Urinary bladder (tissue), 4 donors: Measurements from ENCODE around the gene DHH. TPM values are rescaled to one million over a fixed set of nuclear protein-coding genes. Genes with fewer than 3 reads are reported as not detected.
"Not testable (repeated sequence)": the region's sequence is repeated elsewhere in the genome, so short reads cannot be mapped to it uniquely, and the experiment has no call there.

Source experiments
- DNase-seq: peaks from one replicate; pipeline ENCODE4 v3.0.0-alpha.2; 2015; ENCODE audit errors: extremely low spot score
- H3K27ac ChIP-seq: one replicate; pipeline ENCODE4 v1.5.1; 2013; ENCODE audit warnings: low read depth, mild to moderate bottlenecking, moderate library complexity
- H3K36me3 ChIP-seq: one replicate; pipeline ENCODE4 v1.6.1; 2013; ENCODE audit warnings: mild to moderate bottlenecking, moderate library complexity; ENCODE audit not compliant: insufficient read depth
- H3K4me1 ChIP-seq: one replicate; pipeline ENCODE4 v1.6.1; 2013; ENCODE audit warnings: mild to moderate bottlenecking, moderate library complexity; ENCODE audit not compliant: insufficient read depth
- H3K4me3 ChIP-seq: one replicate; pipeline ENCODE4 v1.5.1; 2013; ENCODE audit warnings: low read depth, low read length
- WGBS: extraction: QIAGEN DNeasy Blood & Tissue Kit; methylation state at CpG from one replicate; pipeline ENCODE4 v1.1.7; 2013; 5-methylcytosine and 5-hydroxymethylcytosine counted together
- polyA plus RNA-seq: library from polyadenylated mRNA; stranded (reverse); fragments of 200-250 nt; gene quantifications from one replicate; pipeline ENCODE4 v1.2.3, GENCODE V29; 2013
- total RNA-seq: library from RNA; depleted of rRNA; stranded (reverse); fragments of >200 nt; gene quantifications from one replicate; pipeline ENCODE4 v1.2.3, GENCODE V29; 2014
- donor health status: healthy with polysubstance abuse.
- donor health status: healthy.

Gene DHH
- total and polyA plus RNA-seq, 2 donors, result 2.3 to 2.7 TPM

DNA sequence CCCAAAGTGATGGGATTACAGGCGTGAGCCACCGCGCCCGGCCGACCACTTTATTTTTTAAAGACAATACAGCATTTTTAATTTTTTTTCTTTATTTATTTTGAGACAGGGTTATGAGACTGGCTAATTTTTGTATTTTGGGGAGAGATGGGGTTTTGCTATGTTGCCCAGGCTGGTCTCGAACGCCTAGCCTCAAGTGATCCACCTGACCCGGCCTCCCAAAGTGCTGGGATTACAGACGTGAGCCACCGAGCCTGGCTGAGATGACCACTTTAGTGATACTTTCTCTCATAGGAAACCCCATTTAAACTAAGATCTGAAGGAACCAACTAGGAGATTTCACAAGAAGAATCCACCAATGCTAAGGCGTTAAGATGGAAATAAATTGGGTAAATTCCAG, 23.6 kb downstream of the DHH start:
- no peak for DNase-seq
- Histone ChIP-seq H3K4me3 (no peak overlapping the region), H3K4me1 (peaks cover 2% of the 10 kb centered on the region), H3K27ac (no peak overlapping the region), H3K36me3 (no peaks in the 10 kb centered on the region)
- 94% methylated on average over 11 of the region's 11 CpGs for WGBS

- peak; percentile 92 for DNase-seq
- under 1% methylated on average over 60 of the region's 60 CpGs for WGBS
- H3K27ac ChIP-seq, result no peak within 1 kb of the TSS
These were observed 24.9 kb downstream of the DHH start, which contains the start of gene RHEBL1 for GRCh38 chr12:49069507-49070346. Gene RHEBL1, minus strand, starts transcription at chr12:49069979. Its CDS starts 194 bp downstream, at chr12:49069785.

DNA sequence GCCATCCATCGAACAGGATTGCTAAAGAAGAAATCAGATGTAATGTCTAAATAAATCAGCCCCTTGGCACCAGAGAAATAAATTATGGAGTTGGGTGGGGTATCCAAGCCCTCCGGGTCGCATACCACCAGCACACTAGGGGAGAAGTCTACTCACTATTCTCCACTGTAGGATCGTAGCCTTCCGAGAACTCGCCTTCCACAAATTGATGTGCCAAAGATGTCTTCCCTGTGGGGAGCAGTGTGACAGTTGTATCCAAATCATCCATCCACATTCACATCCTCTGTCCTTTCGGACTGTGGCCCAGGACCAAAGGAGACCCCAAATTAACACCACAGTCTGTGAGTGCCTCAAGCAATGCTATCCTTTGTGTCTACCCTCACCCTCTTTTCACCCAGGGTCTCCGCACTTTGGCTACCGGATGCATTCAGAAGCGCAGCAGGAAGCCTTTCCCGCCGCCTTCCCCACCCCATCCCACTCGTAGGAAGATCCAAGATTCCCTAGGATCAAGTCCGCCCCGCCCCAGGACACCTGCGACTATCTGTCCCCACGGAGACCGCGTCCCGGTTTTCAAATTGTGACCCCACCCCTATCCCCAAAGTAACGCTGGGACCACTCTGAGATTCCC, 25.6 kb downstream of the DHH start:
- Histone ChIP-seq H3K4me1 (peaks cover 2% of the 10 kb centered on the region), H3K27ac (no peak overlapping the region), H3K36me3 (no peaks in the 10 kb centered on the region), H3K4me3 (peak overlapping the region; percentile 71)
- no peak for DNase-seq
- WGBS, result 18% methylated on average over 21 of the region's 21 CpGs

More at GRCh38 chr12:49069507-49070346, 24.9 kb downstream of the DHH start, which contains the start of gene RHEBL1:
- Histone ChIP-seq H3K36me3 (no peaks in the 10 kb centered on the region), H3K4me1 (peaks cover 2% of the 10 kb centered on the region), H3K4me3 (peak within 1 kb of the TSS; percentile 71)

GRCh38 chr12:49066120-49066519, 28.5 kb downstream of the DHH start:
- no peak overlapping the region for H3K4me3 ChIP-seq
- no peak for DNase-seq
- H3K27ac ChIP-seq, result no peak overlapping the region
- WGBS, result 61% methylated on average over 4 of the region's 4 CpGs
- no peaks in the 10 kb centered on the region for H3K36me3 ChIP-seq
- H3K4me1 ChIP-seq, result peaks cover 2% of the 10 kb centered on the region

DNA sequence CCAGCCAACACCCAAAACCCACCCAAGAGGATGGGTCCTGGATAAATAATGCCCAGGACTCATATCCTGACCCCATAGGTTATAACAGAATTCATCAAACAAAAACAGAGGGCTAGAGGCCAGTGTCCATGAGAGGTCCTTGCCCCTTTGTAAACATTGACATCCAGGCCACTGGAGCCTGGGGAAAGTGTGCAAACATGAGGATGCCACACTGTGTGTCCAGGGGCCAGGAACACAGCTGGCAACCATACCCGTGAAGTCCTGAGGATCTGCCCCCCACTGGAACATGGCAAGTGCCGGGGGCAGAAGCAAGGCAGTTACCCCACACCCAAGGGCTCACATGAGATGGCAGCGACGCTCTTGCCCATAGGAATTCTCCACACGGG, 29.8 kb downstream of the DHH start:
- 91% methylated on average over 5 of the region's 5 CpGs for WGBS

DNA sequence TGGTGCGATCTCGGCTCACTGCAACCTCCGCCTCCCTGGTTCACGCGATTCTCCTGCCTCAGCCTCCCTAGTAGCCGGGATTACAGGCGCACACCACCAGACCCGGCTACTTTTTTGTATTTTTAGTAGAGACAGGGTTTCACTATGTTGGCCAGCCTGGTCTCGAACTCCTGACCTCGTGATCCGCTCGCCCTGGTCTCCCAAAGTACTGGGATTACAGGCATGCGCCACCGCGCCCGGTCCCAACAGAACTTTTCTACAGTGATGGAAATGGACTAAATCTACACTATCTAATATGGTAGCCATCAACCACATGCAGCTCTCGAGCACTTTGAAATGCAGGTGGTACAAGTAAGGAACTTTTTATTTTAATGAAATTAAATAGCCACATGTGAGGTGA, 32.7 kb downstream of the DHH start:
- not testable (repeated sequence) for DNase-seq, H3K27ac ChIP-seq, H3K36me3 ChIP-seq, H3K4me1 ChIP-seq, H3K4me3 ChIP-seq
- WGBS, result 91% methylated on average over 17 of the region's 17 CpGs

More for the DNA sequence above, 29.8 kb downstream of the DHH start:
- no peaks in the 10 kb centered on the region for H3K4me1 ChIP-seq
- H3K4me3 ChIP-seq, result no peak overlapping the region
- H3K27ac ChIP-seq, result no peak overlapping the region
- H3K36me3 ChIP-seq, result no peaks in the 10 kb centered on the region
- DNase-seq, result no peak

GRCh38 chr12:49061157-49061650, 33.4 kb downstream of the DHH start:
- WGBS, result 7% methylated on average over 16 of the region's 16 CpGs
- no peak for DNase-seq
- Histone ChIP-seq H3K4me3 (peak overlapping the region; percentile 96), H3K4me1 (no peaks in the 10 kb centered on the region), H3K27ac (no peak overlapping the region), H3K36me3 (no peaks in the 10 kb centered on the region)

- Histone ChIP-seq H3K27ac (peak within 1 kb of the TSS; percentile 97), H3K4me1 (no peaks in the 10 kb centered on the region), H3K4me3 (peak within 1 kb of the TSS; percentile 96), H3K36me3 (no peaks in the 10 kb centered on the region)
- DNase-seq, result peak; percentile 84
- under 1% methylated on average over 73 of the region's 74 CpGs for WGBS
These were observed 34.1 kb downstream of the DHH start, which contains the start of gene KMT2D for GRCh38 chr12:49060237-49061156. Gene KMT2D, minus strand, starts transcription at chr12:49060794. Its CDS starts 5,470 bp downstream, at chr12:49055324.

- H3K36me3 ChIP-seq, result peaks cover 3% of the 10 kb centered on the region
- DNase-seq, result no peak
- WGBS, result under 1% methylated on average over 70 of the region's 70 CpGs
- H3K4me3 ChIP-seq, result peak overlapping the region; percentile 96
- peak overlapping the region; percentile 97 for H3K27ac ChIP-seq
- H3K4me1 ChIP-seq, result no peaks in the 10 kb centered on the region
These were observed 35.1 kb downstream of the DHH start for GRCh38 chr12:49059299-49060171.

GRCh38 chr12:49059045-49059298, 35.6 kb downstream of the DHH start:
- no peak for DNase-seq
- H3K4me3 ChIP-seq, result peak overlapping the region; percentile 96
- WGBS, result 0% methylated on average over 1 of the region's 1 CpG
- no peaks in the 10 kb centered on the region for H3K4me1 ChIP-seq
- H3K27ac ChIP-seq, result no peak overlapping the region
- H3K36me3 ChIP-seq, result peaks cover 3% of the 10 kb centered on the region

DNA sequence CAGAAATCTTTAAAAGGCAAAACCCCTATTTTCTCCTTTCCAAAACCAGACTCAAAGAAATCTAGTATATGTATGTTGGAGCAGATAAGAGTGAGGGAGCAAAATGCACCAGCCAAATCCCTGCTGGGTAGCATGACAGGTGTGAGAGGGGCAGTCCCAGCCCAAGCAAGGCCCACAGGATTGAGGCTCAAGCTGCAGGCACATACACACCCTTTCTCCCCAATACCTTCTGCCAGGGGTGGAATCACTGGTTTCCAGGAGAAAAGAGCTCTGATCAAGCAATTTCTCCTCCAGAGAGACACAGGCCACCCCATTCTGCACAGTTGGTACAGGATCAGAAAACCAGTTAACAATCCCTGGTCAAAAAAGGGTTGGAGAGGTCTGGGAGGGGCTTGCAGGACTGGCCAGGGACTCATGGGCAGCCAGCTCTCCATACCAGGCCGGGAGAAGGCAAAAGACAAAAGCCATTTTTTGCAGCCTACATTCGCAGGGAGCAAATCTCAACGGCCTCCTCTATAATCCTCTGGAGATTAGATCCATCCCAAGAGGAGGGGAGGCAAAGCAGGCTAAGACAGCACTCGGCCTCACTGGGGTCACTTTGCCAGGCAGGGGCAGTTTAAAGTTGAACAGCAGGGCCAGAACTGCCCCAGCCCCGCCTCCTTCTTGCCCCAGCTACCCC, 36.1 kb downstream of the DHH start:
- H3K36me3 ChIP-seq, result peaks cover 3% of the 10 kb centered on the region
- WGBS, result 7% methylated on average over 5 of the region's 5 CpGs
- DNase-seq, result no peak
- no peaks in the 10 kb centered on the region for H3K4me1 ChIP-seq
- H3K4me3 ChIP-seq, result peak overlapping the region; percentile 96
- no peak overlapping the region for H3K27ac ChIP-seq

DNA sequence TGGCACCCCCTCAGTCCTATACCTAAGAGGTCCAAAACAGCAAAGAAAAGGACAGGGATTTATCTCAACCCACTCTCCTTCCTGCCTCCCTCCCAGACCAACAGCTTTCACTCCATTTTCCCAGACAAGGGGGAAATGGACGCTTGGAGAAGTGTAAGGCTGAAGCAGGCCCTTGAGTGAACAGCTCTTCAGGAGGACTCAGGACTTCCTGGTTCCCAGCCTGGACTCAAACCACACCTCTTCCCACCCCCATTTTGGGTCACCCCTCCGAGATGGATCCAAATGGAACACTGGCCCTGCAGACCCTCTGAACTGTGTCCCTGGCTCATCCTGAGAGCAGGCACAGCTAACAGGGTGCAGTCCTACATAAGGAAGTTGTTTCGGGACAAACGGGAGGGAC, 36.7 kb downstream of the DHH start:
- no peaks in the 10 kb centered on the region for H3K4me1 ChIP-seq
- DNase-seq, result no peak
- WGBS, result 7% methylated on average over 4 of the region's 4 CpGs
- peak overlapping the region; percentile 33 for H3K27ac ChIP-seq
- H3K4me3 ChIP-seq, result peak overlapping the region; percentile 96
- H3K36me3 ChIP-seq, result peaks cover 3% of the 10 kb centered on the region
